Neuron (in vitro differentiated cells): ENCODE measurements around the gene MYZAP.

ENCODE experiments used
- H2AFZ ChIP-seq: one replicate; pipeline ENCODE4 v1.6.1; 2013; ENCODE audit warnings: low read depth, mild to moderate bottlenecking, inconsistent platforms, low read length, moderate library complexity
- H3K27me3 ChIP-seq: one replicate; pipeline ENCODE4 v1.6.1; 2013; ENCODE audit warnings: low read length; ENCODE audit not compliant: insufficient read depth
- H3K36me3 ChIP-seq: one replicate; pipeline ENCODE4 v1.6.1; 2013; ENCODE audit warnings: low read length; ENCODE audit not compliant: insufficient read depth
- H3K4me1 ChIP-seq: one replicate; pipeline ENCODE4 v1.6.1; 2013; ENCODE audit warnings: low read length; ENCODE audit not compliant: insufficient read depth
- H3K4me3 ChIP-seq: 2 replicates; pipeline ENCODE4 v1.5.1; 2013; ENCODE audit warnings: mild to moderate bottlenecking, low read length, moderate library complexity
- H3K9me3 ChIP-seq: one replicate; pipeline ENCODE4 v1.6.1; 2013; ENCODE audit warnings: low read length

MYZAP gene, protein sequence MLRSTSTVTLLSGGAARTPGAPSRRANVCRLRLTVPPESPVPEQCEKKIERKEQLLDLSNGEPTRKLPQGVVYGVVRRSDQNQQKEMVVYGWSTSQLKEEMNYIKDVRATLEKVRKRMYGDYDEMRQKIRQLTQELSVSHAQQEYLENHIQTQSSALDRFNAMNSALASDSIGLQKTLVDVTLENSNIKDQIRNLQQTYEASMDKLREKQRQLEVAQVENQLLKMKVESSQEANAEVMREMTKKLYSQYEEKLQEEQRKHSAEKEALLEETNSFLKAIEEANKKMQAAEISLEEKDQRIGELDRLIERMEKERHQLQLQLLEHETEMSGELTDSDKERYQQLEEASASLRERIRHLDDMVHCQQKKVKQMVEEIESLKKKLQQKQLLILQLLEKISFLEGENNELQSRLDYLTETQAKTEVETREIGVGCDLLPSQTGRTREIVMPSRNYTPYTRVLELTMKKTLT

DNA sequence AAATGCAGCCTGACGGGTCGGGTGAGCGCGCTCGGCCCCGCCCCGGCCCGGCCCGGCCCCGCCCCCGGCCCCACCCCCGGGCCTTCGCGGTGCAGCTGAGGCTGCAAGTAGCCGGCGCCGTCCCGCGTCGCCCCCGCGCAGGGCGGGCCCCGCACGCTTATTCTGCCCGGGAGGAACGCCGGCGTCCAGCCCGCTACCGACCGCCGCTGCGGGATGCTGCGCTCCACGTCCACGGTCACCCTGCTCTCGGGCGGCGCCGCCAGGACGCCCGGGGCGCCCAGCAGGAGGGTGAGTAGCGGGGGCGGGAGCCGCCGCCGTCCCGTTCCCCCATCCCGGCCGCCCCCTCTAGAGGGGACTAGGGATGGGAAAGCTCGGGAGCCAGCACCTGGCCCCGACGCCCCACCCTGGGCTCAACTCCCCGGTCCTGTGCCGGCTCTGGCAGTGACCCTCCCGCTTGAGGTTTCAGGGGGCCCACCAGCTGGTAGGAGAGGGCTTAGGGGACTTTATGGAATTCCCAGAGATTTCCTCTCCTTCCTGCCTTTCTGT, at the start of gene MYZAP:
MYZAP (plus strand) TSS at position 83 of the 546 bp plus-strand sequence; CDS start at position 214, 131 bp downstream.
- no peaks in the 10 kb centered on the region for H3K4me1 ChIP-seq
- H3K4me3 ChIP-seq, result peak within 1 kb of the TSS; percentile 20
- peaks cover 72% of the 10 kb centered on the region for H3K27me3 ChIP-seq
- H2AFZ ChIP-seq, result no peak within 1 kb of the TSS
- no peaks in the 10 kb centered on the region for H3K36me3 ChIP-seq
- H3K9me3 ChIP-seq, result peaks cover 3% of the 10 kb centered on the region

- Histone ChIP-seq H3K9me3 (no peaks in the 10 kb centered on the region), H3K27me3 (no peaks in the 10 kb centered on the region), H2AFZ (no peak overlapping the region), H3K36me3 (no peaks in the 10 kb centered on the region), H3K4me3 (no peak overlapping the region), H3K4me1 (peaks cover under 1% of the 10 kb centered on the region)
These were observed 49.2 kb upstream of the MYZAP start for GRCh38 chr15:57542505-57542817.

DNA sequence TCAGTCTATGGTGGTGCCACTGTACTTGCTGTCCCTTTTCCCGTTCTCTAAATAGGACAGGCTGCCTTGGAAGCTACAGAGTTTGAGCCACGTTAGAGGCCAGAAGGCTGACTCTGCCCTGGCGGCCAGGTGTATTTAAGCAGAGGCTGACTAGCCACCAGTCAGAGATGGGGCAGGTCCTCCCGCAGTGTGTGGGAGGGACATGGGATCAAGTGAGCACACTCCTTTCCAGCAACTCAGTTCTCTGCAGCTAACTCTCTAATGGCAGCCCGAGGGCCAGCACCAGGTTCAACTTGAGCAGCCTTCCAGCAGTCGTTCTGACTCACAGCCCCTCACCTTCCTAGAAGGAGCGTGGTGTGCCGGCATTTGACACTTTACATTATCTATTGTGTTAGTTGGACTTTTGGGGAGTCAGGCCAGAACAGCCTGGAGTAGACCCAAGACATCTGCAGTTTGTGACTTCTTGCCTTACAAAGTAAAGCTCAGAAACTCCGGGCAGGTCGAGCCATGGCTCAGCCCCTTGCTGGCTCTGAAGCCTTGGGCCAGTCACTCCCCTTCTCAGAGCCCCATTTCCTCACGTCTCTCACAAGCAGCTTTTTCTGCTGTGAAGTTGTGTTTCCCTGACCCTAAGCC, 46.7 kb upstream of the MYZAP start:
- Histone ChIP-seq H2AFZ (no peak overlapping the region), H3K36me3 (no peaks in the 10 kb centered on the region), H3K27me3 (no peaks in the 10 kb centered on the region), H3K4me1 (no peaks in the 10 kb centered on the region), H3K9me3 (no peaks in the 10 kb centered on the region), H3K4me3 (no peak overlapping the region)

DNA sequence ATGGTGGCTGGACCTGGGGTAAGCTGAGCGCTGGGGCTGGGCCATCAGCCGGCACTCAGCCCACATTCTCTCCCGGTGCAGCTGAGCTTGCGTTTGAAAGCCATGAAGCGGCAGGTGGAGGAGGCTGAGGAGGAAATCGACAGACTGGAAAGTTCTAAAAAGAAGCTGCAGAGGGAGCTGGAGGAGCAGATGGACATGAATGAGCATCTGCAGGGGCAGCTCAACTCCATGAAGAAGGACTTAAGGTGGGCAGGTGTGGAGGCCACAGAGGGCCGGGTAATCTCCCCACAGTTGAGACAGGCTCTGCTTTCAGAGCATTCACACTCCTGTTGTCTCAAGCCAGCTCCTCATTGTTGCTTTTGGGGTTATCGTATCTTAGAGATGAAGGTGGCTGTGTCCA, 45.7 kb upstream of the MYZAP start:
- Histone ChIP-seq H3K4me3 (no peak overlapping the region), H3K36me3 (no peaks in the 10 kb centered on the region), H2AFZ (no peak overlapping the region), H3K27me3 (no peaks in the 10 kb centered on the region), H3K4me1 (peaks cover 2% of the 10 kb centered on the region), H3K9me3 (no peaks in the 10 kb centered on the region)

- no peaks in the 10 kb centered on the region for H3K9me3 ChIP-seq
- no peaks in the 10 kb centered on the region for H3K27me3 ChIP-seq
- H3K4me3 ChIP-seq, result no peak overlapping the region
- no peaks in the 10 kb centered on the region for H3K36me3 ChIP-seq
- H2AFZ ChIP-seq, result no peak overlapping the region
- peaks cover 15% of the 10 kb centered on the region for H3K4me1 ChIP-seq
These were observed 44.4 kb upstream of the MYZAP start for GRCh38 chr15:57547243-57547755.

GRCh38 chr15:57548351-57548750, 43.4 kb upstream of the MYZAP start:
- Histone ChIP-seq H3K36me3 (no peaks in the 10 kb centered on the region), H3K4me1 (peaks cover 18% of the 10 kb centered on the region), H3K4me3 (no peak overlapping the region), H2AFZ (no peak overlapping the region), H3K27me3 (no peaks in the 10 kb centered on the region), H3K9me3 (no peaks in the 10 kb centered on the region)

- H3K27me3 ChIP-seq, result no peaks in the 10 kb centered on the region
- peaks cover 18% of the 10 kb centered on the region for H3K4me1 ChIP-seq
- H3K9me3 ChIP-seq, result no peaks in the 10 kb centered on the region
- no peak overlapping the region for H2AFZ ChIP-seq
- H3K36me3 ChIP-seq, result no peaks in the 10 kb centered on the region
- no peak overlapping the region for H3K4me3 ChIP-seq
These were observed 42.9 kb upstream of the MYZAP start for GRCh38 chr15:57548835-57549234.

- H3K4me3 ChIP-seq, result no peak overlapping the region
- no peaks in the 10 kb centered on the region for H3K36me3 ChIP-seq
- H2AFZ ChIP-seq, result no peak overlapping the region
- no peaks in the 10 kb centered on the region for H3K27me3 ChIP-seq
- H3K4me1 ChIP-seq, result peaks cover 21% of the 10 kb centered on the region
- no peaks in the 10 kb centered on the region for H3K9me3 ChIP-seq
These were observed 41.8 kb upstream of the MYZAP start for GRCh38 chr15:57549935-57550334.

DNA sequence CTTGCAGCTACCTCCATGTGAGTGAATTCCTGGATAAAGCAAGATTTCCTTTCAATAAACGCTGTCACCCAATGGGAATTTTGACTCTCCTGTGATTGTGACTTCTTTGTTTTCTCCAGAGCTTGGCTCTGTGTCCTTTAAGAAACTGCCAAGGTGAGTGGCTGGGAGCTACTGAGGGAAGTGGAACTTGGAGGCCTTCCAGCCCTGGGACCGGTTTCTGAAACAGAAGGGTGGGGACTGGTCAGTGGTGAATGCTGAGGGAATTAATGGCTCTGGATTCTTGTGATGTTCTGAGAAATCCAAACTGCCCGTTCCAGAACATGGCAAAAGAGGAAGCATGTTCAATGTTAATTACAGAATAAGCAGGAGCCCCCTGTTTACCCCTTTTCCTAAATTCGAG, 41.1 kb upstream of the MYZAP start:
- Histone ChIP-seq H2AFZ (no peak overlapping the region), H3K9me3 (no peaks in the 10 kb centered on the region), H3K4me1 (peaks cover 21% of the 10 kb centered on the region), H3K36me3 (no peaks in the 10 kb centered on the region), H3K4me3 (no peak overlapping the region), H3K27me3 (no peaks in the 10 kb centered on the region)

DNA sequence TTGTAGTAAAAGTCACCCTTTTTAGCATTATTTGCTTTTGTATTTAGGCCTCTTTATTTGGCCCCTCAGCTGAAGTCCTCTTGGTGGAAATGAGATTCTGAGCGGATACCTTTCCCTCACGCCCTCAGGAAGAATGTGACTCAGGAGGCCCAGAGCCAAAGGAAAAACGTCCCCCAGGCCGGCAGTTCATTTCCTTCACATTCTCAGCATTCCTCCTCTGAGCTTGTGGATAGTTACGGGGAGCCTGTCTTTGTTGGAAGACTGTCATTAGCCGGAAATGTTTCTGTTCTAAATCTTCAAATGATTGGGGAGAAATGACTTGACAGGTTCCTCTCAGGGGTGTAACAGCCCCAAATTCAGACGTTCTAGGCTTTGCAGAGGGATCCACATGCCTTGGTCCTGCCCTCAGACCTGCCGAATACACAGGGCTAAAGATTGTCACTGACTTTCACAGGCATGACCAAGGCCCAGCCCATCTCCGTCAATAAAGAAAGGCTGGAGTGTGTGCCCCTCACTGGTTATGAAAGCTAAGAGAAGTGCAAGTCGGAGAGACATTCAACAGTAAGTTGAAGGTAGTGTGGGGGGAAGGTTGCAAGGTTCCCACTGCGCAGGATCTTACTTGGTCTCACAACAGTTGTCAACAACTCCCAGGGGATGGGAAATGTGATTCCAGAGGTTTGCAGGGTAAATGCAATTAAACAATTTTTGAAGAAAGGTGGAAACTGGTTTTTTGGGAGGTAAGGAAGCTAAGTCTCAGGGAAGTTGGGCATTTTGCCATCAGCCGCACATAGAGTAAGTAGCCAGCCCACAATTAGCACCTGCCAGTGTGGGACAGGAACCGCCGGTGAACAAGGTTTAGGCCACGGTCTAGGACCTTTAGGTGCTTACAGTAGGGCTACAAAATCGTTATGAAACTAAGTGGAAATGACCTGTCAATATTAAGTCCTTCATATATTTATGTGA, 39.7 kb upstream of the MYZAP start:
- Histone ChIP-seq H3K9me3 (no peaks in the 10 kb centered on the region), H3K4me3 (no peak overlapping the region), H3K4me1 (peaks cover 21% of the 10 kb centered on the region), H3K27me3 (no peaks in the 10 kb centered on the region), H3K36me3 (no peaks in the 10 kb centered on the region), H2AFZ (peak overlapping the region; percentile 62)

DNA sequence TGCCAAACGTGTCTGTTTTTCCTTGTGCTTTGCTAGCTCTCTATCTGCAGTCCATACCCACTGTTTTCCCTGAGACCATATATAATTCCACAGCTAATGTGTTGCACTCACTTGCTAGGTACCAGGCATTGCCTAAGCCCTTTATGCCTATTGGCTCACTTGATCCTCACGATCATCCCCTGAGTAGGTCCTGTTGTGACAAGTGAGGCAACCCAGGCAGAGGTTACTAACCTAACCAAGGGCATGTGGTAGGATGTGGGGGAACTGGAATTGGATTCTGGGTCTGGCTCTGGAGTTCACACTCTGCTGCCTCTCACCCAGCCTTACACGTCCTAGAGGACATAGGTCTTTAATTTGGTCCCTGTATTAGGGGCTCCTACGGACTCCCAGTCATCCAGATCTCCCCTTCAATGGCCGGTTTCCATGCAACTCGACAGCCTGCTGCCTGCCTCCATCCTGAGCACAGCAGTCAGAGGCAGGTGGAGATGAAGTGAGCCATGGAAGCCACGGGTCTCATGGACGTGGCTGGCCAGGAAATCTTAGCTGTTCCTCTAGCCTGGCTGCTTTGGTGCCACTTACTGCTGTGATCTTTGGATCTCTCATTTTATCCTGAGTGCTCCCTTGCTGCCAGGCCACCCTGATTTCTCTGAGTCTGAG, 38.9 kb upstream of the MYZAP start:
- H2AFZ ChIP-seq, result no peak overlapping the region
- peaks cover 21% of the 10 kb centered on the region for H3K4me1 ChIP-seq
- H3K9me3 ChIP-seq, result no peaks in the 10 kb centered on the region
- no peaks in the 10 kb centered on the region for H3K27me3 ChIP-seq
- no peaks in the 10 kb centered on the region for H3K36me3 ChIP-seq
- H3K4me3 ChIP-seq, result no peak overlapping the region

GRCh38 chr15:57553526-57553925, 38.2 kb upstream of the MYZAP start:
- Histone ChIP-seq H3K4me1 (peaks cover 21% of the 10 kb centered on the region), H2AFZ (no peak overlapping the region), H3K36me3 (no peaks in the 10 kb centered on the region)

More at GRCh38 chr15:57553526-57553925, 38.2 kb upstream of the MYZAP start:
- Histone ChIP-seq H3K4me3 (no peak overlapping the region), H3K9me3 (no peaks in the 10 kb centered on the region), H3K27me3 (no peaks in the 10 kb centered on the region)
